22Rv1 (cell line): Measurements from ENCODE around the gene SPACA5B.

ENCODE experiments used
- CTCF ChIP-seq: fragments of 450-650 bp; IDR thresholded peaks from 2 replicates; pipeline ENCODE4 v1.5.1; 2017; ENCODE audit warnings: mild to moderate bottlenecking
- ZFX ChIP-seq: fragments of 450-650 bp; IDR thresholded peaks from 2 replicates; pipeline ENCODE4 v1.6.1; 2017; ENCODE audit warnings: antibody characterized with exemption, borderline replicate concordance

GRCh38 chrX:48090123-48090522 is 40.3 kb upstream of the SPACA5B start:
- TF ChIP-seq CTCF: no peak
- TF ChIP-seq ZFX: no peak
